OCI-LY1 (cell line): Measurements from ENCODE around the gene C7.

ENCODE experiments used
- H2AFZ ChIP-seq: fragments of 200-600 bp; sonication (generic), shearing (Covaris generic); 2 replicates; pipeline ENCODE4 v1.6.0; 2014; ENCODE audit warnings: antibody characterized with exemption, mild to moderate bottlenecking, low read length
- H3F3A ChIP-seq: fragments of 200-600 bp; sonication (generic), shearing (Covaris generic); 2 replicates; pipeline ENCODE4 v1.6.0; 2014; ENCODE audit warnings: mild to moderate bottlenecking, antibody characterized with exemption, low read length, moderate library complexity; ENCODE audit not compliant: insufficient read depth
- H3K27ac ChIP-seq: fragments of 200-600 bp; sonication (generic); 2 replicates; pipeline ENCODE4 v1.5.1; 2014; ENCODE audit warnings: low read length, mixed run types, mild to moderate bottlenecking, low read depth; ENCODE audit not compliant: poor library complexity, severe bottlenecking
- H3K27me3 ChIP-seq: fragments of 200-600 bp; sonication (generic); 2 replicates; pipeline ENCODE4 v1.6.0; 2014; ENCODE audit warnings: antibody characterized with exemption, mild to moderate bottlenecking, low read length, moderate library complexity; ENCODE audit not compliant: insufficient read depth
- H3K36me3 ChIP-seq: fragments of 200-600 bp; sonication (generic); 2 replicates; pipeline ENCODE4 v1.6.1; 2014; ENCODE audit warnings: mild to moderate bottlenecking, antibody characterized with exemption, low read length, moderate library complexity, mixed read lengths; ENCODE audit not compliant: insufficient read depth
- H3K4me1 ChIP-seq: fragments of 200-600 bp; sonication (generic); 2 replicates; pipeline ENCODE4 v1.5.1; 2014; ENCODE audit warnings: mild to moderate bottlenecking, low read length, moderate library complexity; ENCODE audit not compliant: insufficient read depth, severe bottlenecking
- H3K4me2 ChIP-seq: fragments of 200-600 bp; sonication (generic), shearing (Covaris generic); 2 replicates; pipeline ENCODE4 v1.6.1; 2014; ENCODE audit warnings: low read length
- H3K4me3 ChIP-seq: fragments of 200-600 bp; sonication (generic); 2 replicates; pipeline ENCODE4 v1.5.1; 2014; ENCODE audit warnings: low read length, low read depth, mild to moderate bottlenecking, mixed read lengths; ENCODE audit not compliant: poor library complexity, severe bottlenecking
- H3K79me2 ChIP-seq: fragments of 200-600 bp; shearing (Covaris generic); 2 replicates; pipeline ENCODE4 v1.6.1; 2016; ENCODE audit warnings: mixed run types, low read length, mixed read lengths; ENCODE audit not compliant: insufficient read depth
- H3K9ac ChIP-seq: fragments of 200-600 bp; sonication (generic), shearing (Covaris generic); 2 replicates; pipeline ENCODE4 v1.6.1; 2014; ENCODE audit warnings: mild to moderate bottlenecking, low read length, mixed read lengths
- H3K9me2 ChIP-seq: fragments of 200-600 bp; sonication (generic), shearing (Covaris generic); 2 replicates; pipeline ENCODE4 v1.6.1; 2014; ENCODE audit warnings: low read depth, mild to moderate bottlenecking, low read length, mixed read lengths
- H3K9me3 ChIP-seq: fragments of 200-600 bp; shearing (Covaris generic); 2 replicates; pipeline ENCODE4 v1.6.1; 2014; ENCODE audit warnings: low read length, mixed read lengths
- H4K20me1 ChIP-seq: fragments of 200-600 bp; sonication (generic), shearing (Covaris generic); 2 replicates; pipeline ENCODE4 v1.6.0; 2016; ENCODE audit warnings: mild to moderate bottlenecking, low read length; ENCODE audit not compliant: insufficient read depth
- CTCF ChIP-seq: fragments of 200-600 bp; sonication (generic), shearing (Covaris generic); IDR thresholded peaks from 2 replicates; pipeline ENCODE4 v1.5.1; 2017; ENCODE audit warnings: mild to moderate bottlenecking, antibody characterized with exemption, low read length, moderate library complexity, mixed read lengths
- EZH2 ChIP-seq: fragments of 200-600 bp; sonication (generic), shearing (Covaris generic); IDR thresholded peaks from 2 replicates; pipeline ENCODE4 v1.8.0; 2017; ENCODE audit warnings: borderline replicate concordance, mixed run types, mild to moderate bottlenecking, antibody characterized with exemption, low read length, moderate library complexity, mixed read lengths

The C7 gene

GRCh38 chr5:40999142-40999541, 89.8 kb downstream of the C7 start:
- no peak for TF ChIP-seq CTCF
- TF ChIP-seq EZH2, result no peak
- no peak overlapping the region for H3K9ac ChIP-seq
- H2AFZ ChIP-seq, result no peak overlapping the region
- H3K4me2 ChIP-seq, result no peak overlapping the region
- no peaks in the 10 kb centered on the region for H3K27me3 ChIP-seq
- H3F3A ChIP-seq, result no peaks in the 10 kb centered on the region
- no peaks in the 10 kb centered on the region for H3K4me1 ChIP-seq
- H3K9me3 ChIP-seq, result no peaks in the 10 kb centered on the region
- H3K36me3 ChIP-seq, result no peaks in the 10 kb centered on the region
- no peaks in the 10 kb centered on the region for H3K79me2 ChIP-seq
- H3K27ac ChIP-seq, result no peak overlapping the region
- no peak overlapping the region for H3K4me3 ChIP-seq
- H3K9me2 ChIP-seq, result no peaks in the 10 kb centered on the region
- H4K20me1 ChIP-seq, result no peaks in the 10 kb centered on the region

GRCh38 chr5:40999966-41000365, 90.7 kb downstream of the C7 start:
- no peak overlapping the region for H3K4me3 ChIP-seq

DNA sequence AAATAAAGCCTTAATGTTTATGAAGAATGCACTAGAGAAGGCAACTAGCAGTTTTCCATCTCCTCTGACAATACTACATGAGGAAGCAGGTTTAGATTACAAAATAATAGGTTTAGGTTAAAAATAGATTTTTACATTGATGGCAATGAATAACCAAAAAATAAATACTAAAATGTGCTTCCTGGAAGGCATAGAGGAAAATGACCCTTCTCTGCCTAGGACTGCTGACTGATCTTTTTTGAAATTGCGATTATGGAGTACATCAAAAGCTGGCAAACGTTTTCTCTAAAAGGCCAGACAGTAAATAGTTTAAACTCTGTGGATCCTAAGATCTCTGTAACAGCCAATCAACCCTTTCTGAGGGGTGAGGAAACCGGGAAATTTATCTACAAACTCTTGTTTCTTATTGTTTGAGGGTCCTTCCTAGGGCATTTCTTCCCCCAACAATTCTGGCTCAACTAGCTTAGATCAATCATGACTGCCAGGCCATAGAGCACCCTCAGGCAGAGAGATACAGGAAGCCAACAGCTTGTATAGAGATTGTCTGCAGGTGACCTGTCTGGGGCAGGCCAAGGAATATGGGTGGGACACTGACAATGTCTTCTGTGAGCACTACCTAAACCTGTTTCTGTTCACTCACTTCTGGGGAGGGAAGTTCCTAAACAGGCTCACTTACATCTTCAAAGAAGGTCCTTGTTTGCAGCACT, 94.5 kb downstream of the C7 start:
- no peaks in the 10 kb centered on the region for H3K4me1 ChIP-seq
- no peak overlapping the region for H3K4me3 ChIP-seq
- no peak overlapping the region for H3K9ac ChIP-seq
- no peak overlapping the region for H3K27ac ChIP-seq
- H4K20me1 ChIP-seq, result no peaks in the 10 kb centered on the region
- no peaks in the 10 kb centered on the region for H3K36me3 ChIP-seq
- H3K4me2 ChIP-seq, result no peak overlapping the region
- H3K9me2 ChIP-seq, result no peaks in the 10 kb centered on the region
- H3F3A ChIP-seq, result no peaks in the 10 kb centered on the region
- no peak for TF ChIP-seq CTCF
- no peak for TF ChIP-seq EZH2
- H3K27me3 ChIP-seq, result no peaks in the 10 kb centered on the region
- no peak overlapping the region for H2AFZ ChIP-seq
- no peaks in the 10 kb centered on the region for H3K9me3 ChIP-seq
- H3K79me2 ChIP-seq, result no peaks in the 10 kb centered on the region

More at GRCh38 chr5:40999966-41000365, 90.7 kb downstream of the C7 start:
- TF ChIP-seq EZH2 (no peak), CTCF (no peak)
- Histone ChIP-seq H3K4me1 (no peaks in the 10 kb centered on the region), H2AFZ (no peak overlapping the region), H3K27me3 (no peaks in the 10 kb centered on the region), H3K9me2 (no peaks in the 10 kb centered on the region), H3K79me2 (no peaks in the 10 kb centered on the region), H3K4me2 (no peak overlapping the region), H4K20me1 (no peaks in the 10 kb centered on the region), H3K9me3 (no peaks in the 10 kb centered on the region), H3K36me3 (no peaks in the 10 kb centered on the region), H3K9ac (no peak overlapping the region), H3K27ac (no peak overlapping the region), H3F3A (no peaks in the 10 kb centered on the region)
